Stimulated activated CD8-positive, alpha-beta memory T cell treated with anti-CD3 and anti-CD28 coated beads, Interleukin-4, amount 100 ng/mL, for 4 hours (primary cell): Measurements from ENCODE around the gene NEU4.
"Not testable (repeated sequence)": the region's sequence is repeated elsewhere in the genome, so short reads cannot be mapped to it uniquely, and the experiment has no call there.

ENCODE experiments used
- DNase-seq, 2 donors: peaks; one replicate each; pipeline ENCODE4 v3.0.0-alpha.2; 2020; ENCODE audit warnings: low read depth in 2 of 2, low spot score in 1 of 2

Gene NEU4

DNA sequence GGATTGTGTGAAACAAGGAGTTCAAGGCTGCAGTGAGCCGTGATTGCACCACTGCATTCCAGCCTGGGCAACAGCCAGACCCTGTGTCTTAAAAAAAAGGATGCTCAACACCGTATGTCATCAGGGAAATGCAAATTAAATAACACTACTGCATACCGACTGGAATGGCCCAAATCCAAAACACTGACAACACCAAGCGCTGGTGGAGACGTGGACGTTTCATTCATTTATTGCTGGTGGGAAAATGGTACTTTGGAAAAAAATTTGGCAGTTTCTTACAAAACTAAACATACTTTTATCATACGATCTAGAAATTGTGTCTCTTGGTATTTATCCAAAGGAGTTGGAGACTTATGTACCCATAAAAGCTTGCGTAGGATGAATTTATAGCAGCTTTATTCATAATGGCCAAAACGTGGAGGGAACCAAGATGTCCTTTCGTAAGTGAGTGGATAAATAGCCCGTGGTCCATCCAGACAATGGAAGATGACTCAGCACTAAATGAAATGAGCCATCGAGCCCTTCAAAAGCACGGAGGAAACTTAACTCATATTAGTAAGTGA lies 24.2 kb downstream of the NEU4 start:
- DNase-seq = no peak

DNA sequence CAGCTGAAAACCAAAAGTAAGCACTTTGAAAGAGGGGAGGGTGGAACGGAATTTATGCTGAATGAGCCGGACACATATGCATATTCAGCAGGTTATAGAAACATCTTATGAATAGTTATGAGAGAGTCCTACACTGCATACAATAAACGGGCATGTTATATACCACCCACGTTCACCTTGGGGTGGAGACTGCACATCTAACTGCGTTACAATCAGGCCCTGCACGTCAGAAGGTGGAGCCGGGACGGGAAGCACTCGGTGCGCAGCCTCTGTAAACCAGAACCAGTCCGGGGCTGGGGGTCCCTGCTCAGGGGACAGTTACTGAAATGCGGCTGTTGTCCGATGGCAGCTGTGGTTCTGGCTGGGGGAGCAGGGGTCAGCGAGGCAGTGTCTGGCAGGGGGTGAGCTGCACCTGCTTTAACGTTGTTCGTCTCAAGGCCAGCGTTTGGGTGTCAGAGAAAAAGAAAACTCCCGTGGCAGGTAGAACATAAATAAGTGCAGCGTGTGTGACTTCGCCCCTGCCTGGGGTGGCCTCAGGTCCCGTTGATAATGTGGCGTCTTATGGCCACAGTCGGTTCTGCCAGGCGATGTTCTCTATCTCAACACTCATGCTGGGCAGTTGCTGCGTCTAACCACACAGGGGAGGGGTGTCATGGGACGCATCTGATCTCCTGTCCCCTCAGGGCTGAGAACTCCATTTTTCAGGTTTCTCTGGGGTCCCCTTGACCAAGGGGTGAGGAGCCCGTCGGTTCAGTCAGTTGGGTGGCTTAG lies 24.9 kb downstream of the NEU4 start:
- not testable (repeated sequence) for DNase-seq

DNA sequence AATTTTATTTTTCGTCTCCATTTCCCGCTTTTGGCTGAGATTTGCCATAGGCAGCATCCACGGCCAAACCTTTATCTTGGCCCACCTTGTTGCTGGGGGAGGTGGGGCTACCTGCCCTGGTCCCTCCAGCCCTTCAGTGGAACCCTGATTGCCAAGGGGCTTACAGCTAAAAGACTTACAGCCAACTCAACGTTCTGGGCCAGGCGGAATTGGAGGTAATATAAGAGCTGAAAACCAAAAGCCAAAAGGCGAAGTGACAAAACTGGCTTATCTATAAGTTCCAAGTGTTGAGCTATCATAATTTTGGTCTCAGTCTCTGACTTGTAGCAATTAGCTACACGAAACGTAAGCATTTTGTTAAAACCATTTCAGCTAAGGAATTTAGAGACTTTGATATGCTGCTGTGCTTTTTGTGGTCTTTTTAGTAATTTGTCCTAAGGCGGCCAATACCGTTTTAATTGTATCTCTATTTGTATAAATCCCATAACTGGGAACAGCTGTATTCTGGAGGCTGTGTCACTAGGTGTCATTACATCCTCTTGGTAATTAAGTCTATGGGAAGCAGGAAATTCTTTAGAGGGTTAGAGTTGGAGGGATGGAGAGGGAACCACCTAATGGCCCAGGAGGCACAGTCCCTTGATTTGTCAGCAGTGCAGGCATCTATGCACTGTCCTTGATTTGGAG lies 25.7 kb downstream of the NEU4 start:
- no peak for DNase-seq

DNA sequence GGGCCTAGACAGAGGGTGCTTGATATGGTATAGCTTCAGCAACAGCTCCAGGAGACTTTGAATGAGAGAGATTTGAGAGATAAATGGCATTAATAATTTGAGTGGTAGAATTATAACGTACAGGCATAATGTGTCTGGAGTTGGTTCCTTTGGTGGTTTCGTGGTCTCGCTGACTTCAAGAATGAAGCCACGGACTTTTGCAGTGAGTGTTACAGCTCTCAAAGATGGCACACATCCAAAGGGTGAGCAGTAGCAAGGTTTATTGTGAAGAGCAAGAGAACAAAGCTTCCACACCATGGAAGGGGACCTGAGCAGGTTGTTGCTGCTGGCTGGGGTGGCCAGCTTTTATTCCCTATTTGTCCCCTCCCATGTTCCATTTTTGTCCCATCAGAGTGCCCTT lies 26.6 kb downstream of the NEU4 start:
- no peak for DNase-seq

DNA sequence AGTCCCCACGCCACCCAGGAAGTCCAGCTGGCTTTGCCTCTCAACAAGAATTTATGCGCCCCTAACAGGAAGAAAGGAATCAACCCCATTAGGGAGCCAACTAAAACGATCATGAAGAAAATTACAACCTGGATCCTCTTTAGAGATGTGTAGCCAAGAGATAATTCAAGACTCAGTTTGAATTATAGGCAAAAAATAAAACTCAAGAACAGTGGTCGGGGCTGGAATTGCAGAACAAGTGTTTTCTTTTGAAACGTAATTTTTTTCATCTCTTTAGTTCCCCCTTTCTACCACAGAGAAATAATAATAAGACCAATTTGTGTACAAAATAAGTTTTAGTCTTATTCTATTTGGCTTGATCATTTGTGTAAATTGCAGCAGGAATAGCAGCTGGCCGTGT lies 27.3 kb downstream of the NEU4 start:
- DNase-seq = no peak

DNA sequence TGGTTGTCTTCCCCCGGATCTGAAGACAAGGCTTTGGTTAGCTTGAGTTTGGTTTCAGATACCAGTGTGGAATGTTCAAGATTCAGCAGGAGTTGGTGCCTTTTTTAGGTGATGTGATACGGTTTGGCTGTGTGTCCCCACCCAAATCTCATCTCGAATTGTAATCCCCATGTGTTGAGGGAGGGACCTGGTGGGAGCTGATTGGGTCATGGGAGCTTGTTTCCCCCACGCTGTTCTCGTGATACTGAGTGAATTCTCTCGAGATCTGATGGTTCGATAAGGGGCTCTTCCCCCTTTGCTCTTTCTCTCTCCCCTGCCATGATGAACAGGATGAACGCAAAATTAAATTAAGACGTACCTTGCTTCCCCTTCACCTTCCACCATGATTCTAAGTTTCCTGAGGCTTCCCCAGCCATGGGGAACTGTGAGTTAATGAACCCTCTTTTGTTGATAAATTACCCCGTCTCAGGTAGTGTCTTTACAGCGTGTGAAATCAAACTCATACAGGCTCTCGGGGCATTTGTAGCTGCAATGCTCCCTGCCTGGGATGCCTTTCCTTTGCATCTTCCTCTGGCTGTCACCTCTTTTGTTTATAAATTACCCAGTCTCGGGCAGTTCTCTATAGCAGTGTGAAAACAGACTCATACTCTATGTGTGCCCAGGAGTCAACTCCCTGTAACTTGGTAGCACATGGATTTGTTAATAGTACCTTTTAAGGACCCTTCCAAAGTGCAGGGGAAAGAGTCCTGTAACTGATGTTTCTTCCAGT lies 28.4 kb downstream of the NEU4 start:
- no peak for DNase-seq

DNA sequence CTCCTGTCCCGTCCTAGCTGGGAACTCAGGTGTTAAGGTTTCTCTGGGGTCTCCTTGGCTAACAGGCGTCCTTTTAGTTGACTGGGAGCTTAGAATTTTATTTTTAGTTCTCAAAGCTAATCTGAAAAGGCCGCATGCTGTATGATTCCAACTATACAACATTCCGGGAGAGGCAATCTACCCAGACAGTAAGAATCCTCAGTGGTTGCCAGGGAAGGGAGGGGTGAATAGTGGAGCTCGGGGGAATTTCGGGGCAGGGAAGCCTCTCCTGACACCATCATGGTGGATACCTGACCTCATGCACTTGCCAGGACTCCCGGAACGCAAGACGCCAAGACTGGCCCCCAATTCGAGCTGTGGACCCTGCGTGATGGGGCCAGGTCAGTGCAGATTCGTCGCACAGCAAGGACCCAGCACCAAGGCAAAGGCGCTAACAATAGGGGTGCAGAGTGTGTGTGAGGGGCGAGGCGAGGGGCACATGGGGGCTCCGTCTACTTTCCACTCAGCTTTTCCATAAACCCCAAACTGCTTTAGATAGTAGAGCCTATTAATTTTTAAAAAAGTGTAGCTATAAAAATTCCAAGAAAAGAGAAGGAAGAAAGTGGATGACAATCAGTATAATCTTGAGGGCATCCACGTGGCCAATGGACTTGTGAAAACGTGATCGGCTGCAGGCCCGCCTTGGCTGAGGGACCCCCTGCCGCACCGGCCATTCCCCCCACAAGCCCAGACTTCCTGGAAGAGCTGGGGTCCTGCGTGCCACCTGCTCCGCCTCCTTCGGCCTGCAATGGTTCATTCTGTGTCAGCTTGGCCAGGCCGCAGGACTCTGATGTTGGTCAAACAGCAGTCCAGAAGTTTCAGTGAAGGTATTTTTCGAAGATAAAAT lies 32.4 kb downstream of the NEU4 start:
- no peak for DNase-seq

DNA sequence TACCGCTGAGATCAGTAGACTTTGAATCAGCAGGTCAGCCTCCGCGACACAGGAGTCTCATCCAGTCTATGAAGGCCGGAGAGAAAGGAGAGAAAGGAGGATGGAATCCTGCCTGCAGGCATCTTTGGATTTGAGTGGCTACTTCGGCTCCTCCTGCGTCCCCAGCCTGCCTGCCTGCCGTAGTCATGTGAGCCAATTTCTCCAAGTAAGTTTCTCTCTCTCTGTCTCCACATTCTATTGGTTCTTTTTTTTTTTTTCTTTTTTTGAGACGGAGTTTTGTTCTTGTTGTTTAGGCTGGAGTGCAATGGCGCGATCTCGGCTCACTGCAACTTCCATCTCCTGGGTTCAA lies 33.0 kb downstream of the NEU4 start:
- no peak for DNase-seq

DNA sequence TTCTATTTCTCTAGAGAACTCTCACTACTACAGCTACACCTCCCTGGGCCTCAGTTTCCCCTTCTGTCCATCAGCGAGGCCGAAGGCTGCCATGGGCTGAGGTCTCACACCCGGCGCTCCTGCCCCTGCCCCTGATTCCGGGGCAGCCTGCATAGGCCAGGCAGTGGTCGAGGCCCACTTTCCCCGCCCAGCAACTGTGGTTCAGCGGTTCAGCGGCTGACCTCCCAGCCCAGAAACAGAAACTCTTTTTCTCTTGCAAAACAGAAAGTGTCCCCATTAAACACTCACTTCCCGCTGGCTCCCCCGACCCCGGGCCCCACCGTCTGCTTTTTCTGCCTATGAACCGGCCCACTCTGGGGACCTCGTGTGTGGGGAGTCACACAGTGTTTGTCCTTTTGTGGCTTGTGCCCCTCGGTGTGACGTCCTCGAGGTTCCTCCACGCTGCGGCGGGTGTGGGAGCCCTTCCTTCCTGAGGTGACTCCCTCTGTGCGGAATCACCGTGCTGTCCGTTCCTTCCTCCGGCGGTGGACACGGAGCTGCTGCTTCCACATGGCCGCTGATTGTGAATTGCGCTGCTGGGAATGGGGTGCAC lies 33.7 kb downstream of the NEU4 start:
- DNase-seq = peak; percentile 28 to 58

DNA sequence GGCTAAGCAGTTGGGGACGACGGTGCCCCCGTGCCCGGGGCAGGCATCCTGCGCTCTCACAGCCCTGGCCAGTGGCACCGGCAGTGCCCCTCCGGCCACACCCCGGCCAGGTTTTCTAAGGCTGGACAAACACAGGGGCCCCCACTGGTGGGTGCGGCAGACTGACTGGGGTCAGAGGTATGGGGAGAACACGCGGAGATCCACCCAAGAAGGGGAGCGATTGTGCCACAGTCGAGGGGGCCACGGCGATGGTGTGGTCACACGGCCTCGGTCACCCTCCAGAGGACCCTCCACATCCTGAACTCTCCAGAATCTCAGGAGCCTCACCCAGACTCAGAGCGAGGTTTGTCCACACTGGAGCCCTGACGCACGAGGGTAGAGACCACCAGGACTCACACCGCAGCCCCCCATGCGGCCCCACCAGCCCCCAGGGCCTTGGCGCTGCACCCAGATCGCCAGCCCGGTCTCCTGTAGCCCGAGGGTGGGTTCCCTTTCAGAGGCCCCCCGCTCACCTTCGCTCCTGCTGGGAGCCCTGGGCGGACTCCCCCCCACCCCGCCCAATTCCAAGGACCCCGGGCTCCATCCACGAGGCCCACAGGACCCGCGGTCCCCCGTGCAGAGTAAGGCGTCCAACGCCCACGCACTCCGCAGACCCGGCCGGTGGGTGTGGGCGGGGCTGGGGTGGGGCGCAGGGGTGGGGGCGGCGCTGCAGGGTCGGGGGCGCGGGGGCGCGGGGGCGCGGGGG lies 34.5 kb downstream of the NEU4 start:
- DNase-seq = no peak

DNA sequence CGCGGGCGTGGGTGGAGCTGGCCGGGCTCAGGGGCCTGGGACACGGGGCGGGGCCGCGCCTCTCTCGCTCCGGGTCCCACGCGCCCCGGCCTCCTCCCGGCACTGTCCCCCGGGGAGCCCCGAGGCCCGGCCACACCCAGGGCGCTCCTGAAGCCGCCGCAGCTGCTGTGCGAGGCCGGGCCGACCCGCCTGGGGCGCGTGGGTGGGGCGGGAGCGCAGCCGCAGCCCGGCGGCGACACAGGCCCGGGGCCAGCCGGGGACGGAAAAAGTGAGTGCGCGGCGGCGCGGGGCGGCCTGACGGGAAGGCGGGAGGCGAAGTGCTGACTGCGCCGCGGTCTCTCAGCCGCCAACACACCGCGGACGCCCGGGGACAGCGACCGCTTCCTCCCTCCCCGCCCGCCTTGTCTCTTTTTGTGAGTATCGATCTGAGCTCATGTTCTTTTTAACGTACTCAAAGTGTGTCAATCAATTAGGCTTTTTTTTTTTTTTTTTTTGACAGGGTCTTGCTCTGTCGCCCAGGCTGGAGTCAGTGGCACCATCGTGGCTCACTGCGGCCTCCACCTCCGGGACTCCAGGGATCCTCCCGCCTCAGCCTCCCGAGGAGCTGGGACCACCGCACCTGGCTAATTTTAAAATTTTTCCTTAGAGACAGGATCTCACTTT lies 35.2 kb downstream of the NEU4 start:
- peak; percentile 50 to 76 for DNase-seq

DNA sequence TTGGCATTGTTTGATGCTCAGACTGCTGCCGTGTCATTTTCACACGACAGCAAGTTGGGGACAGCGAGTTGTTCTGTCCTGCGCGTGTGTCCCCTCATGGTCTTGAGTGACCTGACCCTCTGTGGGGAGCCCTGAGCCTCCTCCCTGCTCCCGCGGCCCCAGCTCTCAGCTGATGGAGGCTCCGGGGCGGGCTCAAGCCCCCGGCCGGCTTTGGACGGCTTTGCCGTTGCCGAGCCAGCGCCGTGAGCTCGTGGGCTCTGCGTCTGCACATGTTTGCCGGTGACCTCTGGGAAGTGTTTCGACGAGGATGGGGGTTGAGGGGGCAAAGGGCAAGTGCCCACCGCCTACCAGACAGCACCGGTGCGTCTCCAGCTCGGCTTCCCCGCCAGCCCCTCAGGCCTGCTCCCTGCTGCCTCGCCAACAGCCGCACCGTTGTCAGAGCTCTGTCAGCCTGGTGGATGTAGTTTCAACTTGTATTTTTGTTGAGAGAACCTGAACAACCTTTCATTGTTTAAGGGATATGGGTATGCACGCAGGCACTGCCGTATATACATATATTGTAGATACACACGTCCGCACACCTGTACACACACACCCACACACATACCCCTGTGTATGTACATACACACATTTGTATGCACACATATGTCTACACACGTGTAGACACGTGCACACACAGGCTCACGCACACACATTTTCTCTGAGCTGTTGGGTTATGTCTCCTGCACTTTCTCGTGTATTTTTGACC lies 36.0 kb downstream of the NEU4 start:
- no peak for DNase-seq

DNA sequence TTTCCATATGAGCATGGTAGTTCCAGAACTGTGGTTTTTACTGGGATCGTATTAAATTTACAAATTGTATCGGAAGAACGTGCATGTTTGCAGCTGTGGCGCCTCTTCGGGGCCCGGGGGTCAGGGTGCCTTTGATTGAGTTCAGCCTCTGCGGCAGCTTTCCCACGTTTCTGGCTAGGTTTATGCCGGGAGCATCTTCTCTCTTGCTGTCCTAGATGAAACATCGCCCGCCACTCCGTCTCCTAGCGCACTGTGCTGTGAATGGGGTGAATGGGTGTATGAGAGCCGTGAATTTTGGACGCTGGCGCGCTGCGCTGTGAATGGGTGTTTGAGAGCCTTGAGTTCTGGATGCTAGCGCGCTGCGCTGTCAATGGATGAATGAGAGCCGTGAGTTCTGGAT lies 37.4 kb downstream of the NEU4 start:
- DNase-seq = no peak

DNA sequence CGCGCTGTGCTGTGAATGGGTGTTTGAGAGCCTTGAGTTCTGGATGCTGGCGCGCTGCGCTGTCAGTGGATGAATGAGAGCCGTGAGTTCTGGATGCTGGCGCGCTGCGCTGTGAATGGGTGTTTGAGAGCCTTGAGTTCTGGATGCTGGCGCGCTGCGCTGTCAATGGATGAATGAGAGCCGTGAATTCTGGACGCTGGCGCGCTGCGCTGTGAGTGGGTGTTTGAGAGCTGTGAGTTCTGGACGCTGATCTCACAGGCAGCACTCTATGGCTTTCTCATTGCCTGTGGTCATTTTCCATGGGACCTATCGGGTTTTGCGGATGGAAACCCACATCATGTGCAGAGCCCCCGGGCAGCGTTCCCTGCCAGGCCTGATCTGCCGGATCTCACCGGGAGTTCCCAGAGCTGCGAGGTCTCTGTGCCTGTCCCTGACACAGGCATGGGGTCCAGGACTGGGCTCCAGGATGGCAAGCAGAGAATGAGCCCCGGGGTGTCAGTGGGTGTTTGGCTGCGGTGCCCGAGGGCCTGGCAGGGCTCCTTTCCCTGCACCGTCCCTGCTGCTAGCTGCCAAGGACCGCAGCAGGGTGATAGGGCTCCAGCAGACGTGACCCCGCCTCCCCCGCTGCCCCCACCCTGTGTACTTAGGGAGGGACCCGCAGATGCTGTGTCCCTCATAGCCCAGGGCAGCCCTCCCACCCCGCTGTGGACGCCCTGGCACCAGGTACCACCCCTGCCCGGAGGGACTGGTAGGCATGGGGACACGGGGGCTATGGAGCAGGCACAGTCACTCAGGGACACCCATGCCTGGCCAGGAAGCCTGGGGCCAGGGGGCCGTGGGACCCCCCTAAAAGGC lies 40.0 kb downstream of the NEU4 start:
- DNase-seq = no peak

DNA sequence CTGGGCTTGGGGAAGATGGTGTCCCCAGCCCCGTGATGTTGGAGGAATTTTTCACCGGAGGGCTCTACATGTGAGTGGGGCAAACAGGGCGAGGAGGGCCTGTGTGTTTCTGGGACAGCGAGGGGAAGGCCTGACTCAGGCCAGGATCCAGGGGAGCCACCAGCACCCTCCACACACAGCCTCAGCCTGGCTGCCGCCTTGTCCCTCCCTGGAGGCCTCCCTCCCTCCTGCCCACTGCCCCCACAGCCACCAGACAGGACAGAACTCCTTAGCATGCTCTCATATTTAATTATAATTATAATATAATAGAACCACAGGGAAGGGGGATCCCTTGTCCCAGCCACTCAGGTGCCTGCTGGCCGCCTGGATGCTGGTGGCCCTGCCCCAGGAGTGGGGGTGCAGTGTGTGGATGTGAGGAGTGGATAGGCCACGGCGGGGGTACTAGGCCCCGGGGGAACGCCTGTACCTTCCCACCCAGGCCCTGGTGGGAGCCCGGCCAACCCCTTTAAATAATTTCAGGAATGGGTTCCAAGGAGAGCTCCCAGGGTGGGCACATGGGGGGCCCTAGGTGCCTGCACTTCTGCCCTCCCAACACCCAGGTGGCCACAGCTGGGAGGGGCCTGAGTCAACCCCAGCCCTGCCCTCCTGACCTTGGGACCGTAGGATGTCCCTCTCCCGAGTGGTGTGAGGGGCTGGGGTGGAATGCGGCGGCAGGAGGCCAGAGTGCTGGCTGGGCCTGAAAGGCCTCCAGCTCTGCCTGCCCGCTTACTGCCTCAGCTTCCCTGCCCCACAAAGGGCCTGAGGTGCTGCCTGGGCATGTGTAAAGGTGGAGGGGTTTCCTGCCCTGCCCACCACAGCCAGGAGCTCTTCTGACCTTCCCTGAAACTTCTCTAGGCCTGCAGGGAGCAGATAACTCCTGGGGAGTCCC lies 40.9 kb downstream of the NEU4 start:
- no peak for DNase-seq

DNA sequence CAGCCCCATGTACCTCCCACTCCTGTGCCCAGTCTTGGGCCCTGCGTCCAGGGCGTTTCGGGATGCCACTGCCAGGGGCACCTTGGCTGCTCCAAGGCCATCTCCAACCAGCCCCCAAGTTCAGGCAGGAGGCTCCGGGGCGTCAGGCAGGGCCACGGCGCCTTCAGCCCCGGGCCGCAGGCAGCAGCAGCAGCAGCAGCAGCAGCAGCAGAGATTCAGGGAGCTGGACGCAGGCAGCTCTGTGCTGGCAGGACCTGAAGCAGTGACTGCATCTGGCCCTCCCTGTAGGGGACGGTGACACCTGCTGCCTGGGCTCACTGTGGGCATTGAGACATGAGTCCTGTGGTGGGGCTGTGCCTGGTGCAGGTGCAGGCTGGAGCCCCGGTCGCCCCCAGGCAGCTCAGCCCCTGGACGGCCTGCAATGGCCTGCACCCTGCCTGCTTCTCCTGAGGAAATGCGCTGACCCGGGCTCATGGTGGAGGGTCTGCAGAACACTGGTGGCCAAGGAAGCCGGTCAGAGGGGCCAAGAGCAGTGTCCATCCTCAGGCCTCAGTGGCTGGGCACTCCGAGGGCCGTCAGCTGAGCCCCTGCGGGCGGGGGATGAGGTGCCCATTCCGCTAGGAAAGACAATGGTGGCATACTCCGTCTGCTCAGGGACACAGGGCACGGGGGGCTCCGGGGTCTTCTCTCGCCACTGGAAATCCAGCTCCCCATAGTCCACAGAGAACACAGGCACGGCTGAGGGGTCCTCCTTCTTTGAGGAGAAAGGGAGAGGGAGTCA lies 41.7 kb downstream of the NEU4 start:
- no peak for DNase-seq
